HuH-7 (cell line): ENCODE results near the gene OR5A2.
"Not testable (repeated sequence)": the region's sequence is repeated elsewhere in the genome, so short reads cannot be mapped to it uniquely, and the experiment has no call there.

Experiments used
- DNase-seq: peaks from one replicate; pipeline ENCODE4 v3.0.0; 2011; ENCODE audit warnings: low spot score

OR5A2 gene, protein sequence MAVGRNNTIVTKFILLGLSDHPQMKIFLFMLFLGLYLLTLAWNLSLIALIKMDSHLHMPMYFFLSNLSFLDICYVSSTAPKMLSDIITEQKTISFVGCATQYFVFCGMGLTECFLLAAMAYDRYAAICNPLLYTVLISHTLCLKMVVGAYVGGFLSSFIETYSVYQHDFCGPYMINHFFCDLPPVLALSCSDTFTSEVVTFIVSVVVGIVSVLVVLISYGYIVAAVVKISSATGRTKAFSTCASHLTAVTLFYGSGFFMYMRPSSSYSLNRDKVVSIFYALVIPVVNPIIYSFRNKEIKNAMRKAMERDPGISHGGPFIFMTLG

GRCh38 chr11:59426361-59427067 is at the start of gene OR5A2:
Gene OR5A2, minus strand, starts transcription at chr11:59426413. Its CDS starts 3,460 bp downstream, at chr11:59422953.
- no peak for DNase-seq

- no peak for DNase-seq
Measured at GRCh38 chr11:59475176-59475575, 49.0 kb upstream of the OR5A2 start.

DNA sequence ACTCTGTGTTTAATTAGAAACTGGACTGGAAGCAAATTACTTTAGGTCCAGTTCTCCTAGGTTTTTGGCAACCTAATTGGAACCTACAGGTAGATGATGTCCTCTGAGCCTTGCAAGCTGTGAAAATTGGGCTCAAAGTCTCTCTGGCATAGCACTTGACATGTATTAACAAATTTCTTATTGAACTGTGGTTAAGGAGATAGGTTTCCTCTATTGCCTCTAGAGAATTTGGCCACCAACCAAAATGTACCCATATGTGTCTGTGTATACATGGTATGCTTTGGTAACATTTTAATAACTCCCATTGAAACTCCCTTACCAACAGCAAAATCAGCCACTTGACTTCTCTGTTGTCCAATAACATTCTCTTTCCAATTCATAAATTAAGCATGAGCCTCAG is 46.8 kb upstream of the OR5A2 start, which contains the start of gene OR4D10:
Gene OR4D10, plus strand, starts transcription at position 301 of the 400 bp plus-strand sequence. CDS start 4,115 bp downstream, outside the sequence.
- no peak for DNase-seq

DNA sequence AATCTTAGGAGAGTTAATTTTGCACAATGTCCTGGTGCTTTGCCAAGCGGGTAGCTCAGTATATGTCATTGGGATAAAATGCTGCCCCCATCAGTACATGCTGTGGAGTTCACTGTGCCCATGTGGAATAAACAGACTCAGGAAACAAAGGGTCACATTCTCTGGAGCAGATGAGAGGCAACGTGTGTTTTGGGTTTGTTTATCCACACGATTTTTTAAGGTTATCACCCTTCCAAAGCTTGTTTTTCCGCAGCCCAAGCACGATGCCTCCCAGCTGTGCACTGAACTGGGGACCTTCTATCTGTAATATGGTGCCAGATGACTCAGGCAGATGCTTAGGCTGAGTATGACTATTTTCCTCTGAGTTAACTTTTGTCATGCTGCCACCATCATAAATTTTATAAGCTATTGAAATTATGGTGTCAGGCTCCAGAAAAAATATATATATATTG is 37.0 kb upstream of the OR5A2 start:
- no peak for DNase-seq

DNA sequence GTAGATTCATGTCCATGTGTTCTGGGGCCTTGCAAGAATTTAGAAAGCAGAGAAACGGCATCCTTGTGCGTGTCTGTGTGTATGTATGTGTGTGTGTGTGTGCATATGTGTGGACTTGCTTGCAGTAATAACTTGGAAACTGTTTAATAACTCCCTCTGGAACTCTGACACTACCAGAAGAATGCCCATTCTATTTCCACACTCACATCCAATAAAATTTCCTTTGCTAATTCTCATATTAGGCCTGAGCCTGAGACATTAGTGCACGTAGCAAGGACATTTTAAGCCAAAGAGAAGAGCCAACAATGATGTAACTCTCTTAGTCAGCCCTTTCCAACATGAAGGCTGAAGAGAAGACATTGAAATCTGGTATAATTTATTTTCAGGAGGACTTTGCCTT is 33.7 kb upstream of the OR5A2 start:
- DNase-seq, result no peak

- DNase-seq, result no peak
Measured at GRCh38 chr11:59456661-59457060, 30.4 kb upstream of the OR5A2 start, which contains the start of gene OR4D6. Gene OR4D6, plus strand, starts transcription at chr11:59456961. Its CDS starts 0 bp downstream, at chr11:59456961.

- DNase-seq, result no peak
Measured at GRCh38 chr11:59448484-59448883, 22.3 kb upstream of the OR5A2 start.

GRCh38 chr11:59445624-59446023 is 19.4 kb upstream of the OR5A2 start:
- DNase-seq, result not testable (repeated sequence)

DNA sequence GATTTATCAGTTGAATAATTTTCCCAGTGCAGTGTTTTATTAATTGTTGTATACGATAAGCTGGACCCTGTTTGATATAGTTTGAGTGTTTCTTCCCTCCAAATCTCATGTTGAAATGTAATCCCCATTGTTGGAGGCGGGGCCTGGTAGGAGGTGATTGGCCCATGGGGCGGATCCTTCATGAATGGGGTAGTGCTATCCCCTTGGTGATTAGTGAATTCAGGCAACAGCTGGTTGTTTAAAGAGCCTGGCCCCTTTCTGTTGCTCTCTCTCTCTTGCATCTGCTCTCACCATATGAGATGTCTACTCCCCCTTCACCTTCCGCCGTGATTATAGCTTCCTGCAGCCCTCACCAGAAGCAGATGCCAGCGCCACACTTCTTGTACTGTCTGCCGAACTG is 11.6 kb upstream of the OR5A2 start:
- no peak for DNase-seq

DNA sequence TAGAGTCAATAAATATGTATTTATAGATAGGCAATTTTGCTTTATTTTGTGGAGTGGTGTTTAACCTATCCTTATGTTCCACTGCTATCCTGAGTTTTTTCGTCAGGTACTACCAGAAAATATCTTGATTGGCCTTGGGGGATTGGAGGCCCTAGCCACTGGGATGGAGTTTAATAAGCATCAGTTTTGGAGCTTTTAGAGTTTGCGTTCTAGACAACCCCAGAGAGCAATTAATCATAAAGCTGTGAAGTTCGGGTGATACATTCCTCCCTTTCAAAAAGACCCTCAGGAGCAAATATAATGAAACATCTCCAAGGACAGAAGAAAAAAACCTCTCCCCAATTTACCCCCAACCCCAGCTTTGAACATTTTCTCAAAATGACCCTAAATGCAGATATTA is 10.0 kb upstream of the OR5A2 start, which contains the start of gene OR5A1:
Gene OR5A1, plus strand, starts transcription at position 301 of the 400 bp plus-strand sequence. CDS start 6,700 bp downstream, outside the sequence.
- no peak for DNase-seq

GRCh38 chr11:59429924-59430516 is 3.8 kb upstream of the OR5A2 start:
- peak; percentile 18 for DNase-seq

DNA sequence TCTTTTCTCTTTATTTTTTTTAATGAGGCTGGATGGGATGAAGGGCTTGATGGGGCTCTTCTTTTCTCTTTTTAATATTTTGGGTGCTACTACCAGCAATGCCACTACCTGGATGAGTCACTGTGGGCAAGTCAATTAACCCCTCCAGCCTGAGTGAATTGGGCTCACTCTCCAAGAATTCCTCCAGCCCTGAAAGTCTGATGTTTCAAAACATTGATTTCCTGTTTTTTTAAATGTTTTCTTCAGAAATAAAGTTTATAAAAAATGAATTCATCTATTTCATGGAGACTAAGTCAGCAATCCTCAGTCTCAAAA is 812 bp upstream of the OR5A2 start:
- no peak for DNase-seq

DNA sequence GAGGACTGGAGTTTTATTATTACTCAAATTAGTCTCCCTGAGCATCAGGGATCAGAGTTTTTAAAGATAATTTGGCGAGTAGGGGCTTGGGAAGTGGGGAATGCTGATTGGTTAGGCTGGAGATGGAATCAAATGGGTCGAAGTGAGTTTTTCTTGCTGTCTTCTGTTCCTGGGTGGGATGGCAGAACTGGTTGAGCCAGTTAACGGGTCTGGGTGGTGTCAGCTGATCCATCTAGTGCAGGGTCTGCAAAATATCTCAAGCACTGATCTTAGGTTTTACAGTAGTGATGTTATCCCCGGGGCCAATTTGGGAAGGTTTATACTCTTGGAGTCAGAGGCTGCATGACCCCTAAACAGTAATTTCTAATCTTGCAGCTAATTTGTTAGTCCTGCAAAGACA is 1.1 kb downstream of the OR5A2 start:
- DNase-seq, result no peak

DNA sequence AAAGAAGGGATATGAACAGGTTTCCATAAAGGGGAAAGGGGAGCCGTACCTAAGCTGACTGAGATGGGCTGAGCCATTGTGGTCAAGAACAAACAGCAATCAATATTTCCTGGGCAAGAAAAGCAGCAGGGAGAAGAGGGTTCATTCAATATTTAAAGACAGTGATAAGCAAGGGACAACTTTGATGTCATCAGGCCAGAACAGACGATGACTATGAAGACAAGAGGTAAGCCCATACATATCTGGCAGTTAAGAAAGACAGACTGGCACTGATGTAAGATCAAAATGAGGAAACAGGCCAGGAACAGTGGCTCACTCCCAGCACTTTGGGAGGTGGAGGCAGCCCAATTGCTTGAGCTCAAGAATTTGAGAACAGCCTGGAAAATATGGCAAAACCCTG is 2.4 kb downstream of the OR5A2 start:
- no peak for DNase-seq

DNA sequence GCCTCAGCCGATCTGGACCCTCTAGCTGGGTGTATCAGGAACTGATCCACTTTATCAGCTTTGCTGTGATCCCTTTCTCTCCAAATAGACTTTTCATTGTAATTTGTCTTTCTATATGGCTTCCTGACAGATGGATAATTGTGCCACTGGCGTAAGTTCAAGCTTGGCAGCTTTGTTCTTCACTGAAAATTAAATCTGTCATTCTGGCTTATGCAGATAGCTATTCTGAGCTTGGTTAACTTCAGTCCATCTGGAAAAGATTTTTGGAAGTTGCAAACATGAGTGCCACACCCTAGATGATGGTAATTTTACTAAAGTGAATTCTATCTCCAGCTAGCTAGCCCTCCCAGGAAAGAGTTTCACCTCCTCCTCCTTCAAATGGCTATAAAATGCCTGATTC is 8.1 kb downstream of the OR5A2 start:
- no peak for DNase-seq

- no peak for DNase-seq
Measured at GRCh38 chr11:59417023-59417422, 9.2 kb downstream of the OR5A2 start.

DNA sequence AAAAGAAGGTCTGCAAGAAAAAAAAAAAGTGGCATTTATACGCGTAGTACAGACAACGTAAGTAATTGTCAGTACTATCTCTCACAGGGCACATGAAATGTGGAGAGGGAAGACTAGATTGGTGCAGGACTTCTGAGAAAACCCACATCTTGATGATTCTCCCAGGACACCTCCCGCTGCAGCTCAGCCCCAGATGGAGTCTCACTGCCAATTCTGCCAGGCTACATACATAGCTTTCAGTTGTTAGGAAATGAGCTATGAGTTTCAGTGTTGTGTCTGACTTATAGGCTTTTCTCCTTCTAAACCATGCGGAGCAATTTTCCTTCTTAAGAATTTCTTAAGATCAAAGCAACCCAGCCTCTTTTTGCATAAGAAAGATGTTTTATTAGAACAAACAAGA is 9.6 kb downstream of the OR5A2 start:
- no peak for DNase-seq

GRCh38 chr11:59415111-59415510 is 11.1 kb downstream of the OR5A2 start:
- no peak for DNase-seq

DNA sequence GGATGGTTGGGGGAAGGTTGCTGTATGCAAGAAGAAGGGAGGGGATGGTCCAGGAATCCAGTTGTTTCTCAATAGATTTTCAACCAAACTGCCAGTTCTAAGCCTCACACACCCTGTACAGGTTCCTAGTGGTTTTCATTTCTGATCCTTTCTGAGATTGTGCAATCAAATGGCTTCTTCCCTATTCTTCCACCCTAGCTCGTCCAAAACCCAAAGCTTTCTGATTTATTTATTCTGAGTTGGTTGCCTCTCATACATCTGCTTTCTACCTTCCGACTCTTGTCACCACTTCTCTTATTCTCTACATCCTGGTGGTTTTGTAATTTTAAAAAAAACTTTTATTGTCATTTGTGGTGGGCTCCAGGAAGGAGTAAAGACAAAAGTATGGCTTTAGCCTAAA is 12.6 kb downstream of the OR5A2 start:
- no peak for DNase-seq

GRCh38 chr11:59403546-59403945 is 22.7 kb downstream of the OR5A2 start:
- DNase-seq, result no peak

DNA sequence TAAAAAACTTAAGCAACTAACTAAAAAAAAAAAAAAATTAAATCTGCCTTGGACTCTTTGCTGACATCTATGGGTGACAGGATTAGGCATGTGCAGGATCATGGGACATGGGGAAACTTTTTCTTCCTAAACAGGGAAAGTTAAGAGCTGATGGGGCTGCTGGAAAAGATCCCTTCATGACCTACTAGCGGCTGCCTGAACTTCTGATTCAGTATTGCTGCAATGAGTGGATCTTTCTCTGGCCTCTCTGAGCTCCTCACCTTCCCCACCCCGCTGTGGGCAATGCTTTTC is 25.0 kb downstream of the OR5A2 start:
- no peak for DNase-seq

DNA sequence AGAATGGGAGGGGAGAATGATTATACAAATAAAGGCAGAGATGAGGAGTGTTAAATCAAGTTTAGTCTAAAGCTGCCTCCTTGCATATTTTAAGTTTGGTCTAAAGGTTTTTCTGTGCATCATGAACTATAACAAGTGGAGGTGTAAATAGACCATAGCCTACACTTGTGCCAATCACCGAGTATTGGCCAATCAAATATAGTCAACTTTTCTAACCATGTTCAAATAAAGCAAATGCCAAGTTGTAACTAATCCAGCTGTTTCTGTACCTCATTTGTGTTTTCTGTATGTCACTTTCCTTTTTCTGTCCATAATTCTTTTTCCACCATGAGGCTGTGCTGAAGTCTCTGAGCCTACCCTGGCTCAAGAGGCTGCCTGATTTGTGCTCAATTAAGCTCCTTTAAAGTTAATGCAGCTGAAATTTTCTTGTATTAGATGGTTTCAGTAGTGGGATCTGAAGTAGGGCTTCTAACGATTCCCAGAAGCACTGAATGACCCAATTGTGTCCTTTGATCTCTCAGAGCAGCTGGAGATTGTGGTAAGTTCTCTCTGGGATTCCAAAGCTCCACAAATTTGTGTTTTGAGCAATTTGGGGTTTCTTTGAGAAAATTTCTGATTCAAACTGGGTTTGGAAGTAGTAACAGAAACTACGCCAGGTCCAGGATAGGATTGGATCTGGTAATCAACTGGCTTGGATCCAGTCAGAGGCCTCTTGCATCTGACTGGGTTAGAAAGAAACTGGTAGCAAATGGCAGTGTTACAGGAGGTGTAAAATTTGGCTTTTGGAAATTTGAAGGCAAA is 25.6 kb downstream of the OR5A2 start:
- DNase-seq, result no peak
